ENCODE data around the gene CD84.
"Not testable (repeated sequence)": the region's sequence is repeated elsewhere in the genome, so short reads cannot be mapped to it uniquely, and the experiment has no call there.

The CD84 gene

DNA sequence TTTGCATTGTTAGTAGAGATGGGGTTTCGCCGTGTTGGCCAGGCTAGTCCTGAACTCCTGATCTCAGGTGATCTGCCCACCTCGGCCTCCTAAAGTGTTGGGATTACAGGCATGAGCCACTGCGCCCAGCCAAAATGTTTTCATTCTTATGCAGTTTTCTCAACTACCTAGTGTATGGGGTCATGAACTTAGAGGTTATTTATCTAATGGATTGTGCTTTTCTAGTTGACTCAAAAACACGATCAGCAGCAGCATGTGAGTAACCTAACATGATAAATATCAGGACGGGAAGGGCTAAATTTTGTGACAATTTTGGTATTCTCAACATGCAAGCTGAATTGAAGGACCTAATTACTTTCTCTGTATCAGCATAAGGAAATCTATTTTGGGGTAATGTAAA is 9.2 kb upstream of the CD84 start:
- no peak overlapping the region for H3K27ac ChIP-seq (ENCODE audit: low read depth, low read length, severe bottlenecking)
- H3K36me3 ChIP-seq (ENCODE audit: control insufficient read depth, insufficient read depth, low read length): no peaks in the 10 kb centered on the region
- 93 to 95% methylated on average over 5 of the region's 6 CpGs for WGBS, 2 experiments (ENCODE audit: insufficient coverage in 2 of 2)
- H3K9me3 ChIP-seq (ENCODE audit: control insufficient read depth, low read length): no peaks in the 10 kb centered on the region
- no peaks in the 10 kb centered on the region for H3K4me1 ChIP-seq (ENCODE audit: control insufficient read depth, insufficient read depth, low read length, poor library complexity, severe bottlenecking)
- H3K4me3 ChIP-seq (ENCODE audit: extremely low read depth, insufficient read depth, low read length, poor library complexity, severe bottlenecking): no peak overlapping the region

DNA sequence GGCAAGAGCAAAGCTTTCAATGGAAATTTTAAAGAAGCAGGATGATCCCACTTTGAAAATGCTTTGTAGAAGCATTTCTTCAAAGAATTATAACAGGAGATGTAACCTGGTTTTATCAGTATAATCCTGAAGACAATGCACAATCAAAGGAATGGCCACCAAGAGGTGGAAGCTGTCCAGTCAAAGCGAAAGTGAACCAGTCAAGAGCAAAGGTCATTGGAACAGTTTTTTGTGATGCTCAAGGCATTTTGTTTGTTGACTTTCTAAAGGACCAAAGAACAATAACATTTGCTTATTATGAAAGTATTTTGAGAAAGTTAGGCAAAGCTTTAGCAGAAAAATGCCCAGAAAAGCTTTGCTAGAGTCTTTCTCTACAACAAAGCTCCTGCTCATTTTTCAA is 5.5 kb upstream of the CD84 start:
- no peaks in the 10 kb centered on the region for H3K9me3 ChIP-seq (ENCODE audit: control insufficient read depth, low read length)
- no peak overlapping the region for H3K27ac ChIP-seq (ENCODE audit: low read depth, low read length, severe bottlenecking)
- H3K4me3 ChIP-seq (ENCODE audit: extremely low read depth, insufficient read depth, low read length, poor library complexity, severe bottlenecking): no peak overlapping the region
- H3K4me1 ChIP-seq (ENCODE audit: control insufficient read depth, insufficient read depth, low read length, poor library complexity, severe bottlenecking): no peaks in the 10 kb centered on the region
- 100% methylated on average over 1 of the region's 1 CpG for WGBS, 2 experiments (ENCODE audit: insufficient coverage in 2 of 2)
- no peaks in the 10 kb centered on the region for H3K36me3 ChIP-seq (ENCODE audit: control insufficient read depth, insufficient read depth, low read length)

DNA sequence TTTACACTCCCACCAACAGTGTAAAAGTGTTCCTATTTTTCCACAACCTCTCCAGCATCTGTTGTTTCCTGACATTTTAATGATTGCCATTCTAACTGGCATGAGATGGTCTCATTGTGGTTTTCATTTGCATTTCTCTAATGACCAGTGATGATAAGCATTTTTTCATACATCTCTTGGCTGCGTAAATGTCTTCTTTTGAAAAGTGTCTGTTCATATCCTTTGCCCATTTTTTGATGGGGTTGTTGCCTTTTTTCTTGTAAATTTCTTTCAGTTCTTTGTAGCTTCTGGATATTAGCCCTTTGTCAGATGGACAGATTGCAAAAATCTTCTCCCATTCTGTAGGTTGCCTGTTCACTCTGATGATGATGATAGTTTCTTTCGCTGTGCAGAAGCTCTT is 3.7 kb upstream of the CD84 start:
- H3K27ac ChIP-seq (ENCODE audit: low read depth, low read length, severe bottlenecking); H3K4me1 ChIP-seq (ENCODE audit: control insufficient read depth, insufficient read depth, low read length, poor library complexity, severe bottlenecking); H3K4me3 ChIP-seq (ENCODE audit: extremely low read depth, insufficient read depth, low read length, poor library complexity, severe bottlenecking); H3K36me3 ChIP-seq (ENCODE audit: control insufficient read depth, insufficient read depth, low read length); H3K9me3 ChIP-seq (ENCODE audit: control insufficient read depth, low read length): not testable (repeated sequence)
- WGBS, 2 experiments (ENCODE audit: insufficient coverage in 2 of 2): 100% methylated on average over 1 of the region's 2 CpGs; no CpG with 5 or more reads in 1 of the 2 experiments

DNA sequence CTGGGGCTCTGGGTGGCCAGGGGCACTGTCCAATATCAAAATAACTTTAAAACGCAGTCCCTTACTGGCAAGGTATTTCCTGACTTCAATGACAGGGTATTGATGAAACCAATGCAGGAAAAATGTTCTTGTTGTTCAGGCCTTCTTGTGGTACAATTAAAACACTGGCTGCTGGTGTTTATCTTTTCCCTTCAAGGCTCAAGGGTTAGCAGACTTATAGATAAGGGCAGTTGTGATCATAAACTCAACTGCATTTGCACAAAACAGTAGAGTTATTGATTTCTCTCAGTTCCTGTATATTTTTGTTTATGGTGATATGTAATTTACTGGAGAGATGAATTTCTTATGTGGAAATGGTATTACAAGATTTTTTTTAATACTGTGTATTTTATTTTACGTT is 2.7 kb upstream of the CD84 start:
- H3K9me3 ChIP-seq (ENCODE audit: control insufficient read depth, low read length): no peaks in the 10 kb centered on the region
- no peaks in the 10 kb centered on the region for H3K36me3 ChIP-seq (ENCODE audit: control insufficient read depth, insufficient read depth, low read length)
- H3K4me1 ChIP-seq (ENCODE audit: control insufficient read depth, insufficient read depth, low read length, poor library complexity, severe bottlenecking): no peaks in the 10 kb centered on the region
- H3K27ac ChIP-seq (ENCODE audit: low read depth, low read length, severe bottlenecking): no peak overlapping the region
- no peak overlapping the region for H3K4me3 ChIP-seq (ENCODE audit: extremely low read depth, insufficient read depth, low read length, poor library complexity, severe bottlenecking)
- WGBS, 2 experiments (ENCODE audit: insufficient coverage in 2 of 2): 83% methylated on average over 1 of the region's 2 CpGs; no CpG with 5 or more reads in 1 of the 2 experiments

DNA sequence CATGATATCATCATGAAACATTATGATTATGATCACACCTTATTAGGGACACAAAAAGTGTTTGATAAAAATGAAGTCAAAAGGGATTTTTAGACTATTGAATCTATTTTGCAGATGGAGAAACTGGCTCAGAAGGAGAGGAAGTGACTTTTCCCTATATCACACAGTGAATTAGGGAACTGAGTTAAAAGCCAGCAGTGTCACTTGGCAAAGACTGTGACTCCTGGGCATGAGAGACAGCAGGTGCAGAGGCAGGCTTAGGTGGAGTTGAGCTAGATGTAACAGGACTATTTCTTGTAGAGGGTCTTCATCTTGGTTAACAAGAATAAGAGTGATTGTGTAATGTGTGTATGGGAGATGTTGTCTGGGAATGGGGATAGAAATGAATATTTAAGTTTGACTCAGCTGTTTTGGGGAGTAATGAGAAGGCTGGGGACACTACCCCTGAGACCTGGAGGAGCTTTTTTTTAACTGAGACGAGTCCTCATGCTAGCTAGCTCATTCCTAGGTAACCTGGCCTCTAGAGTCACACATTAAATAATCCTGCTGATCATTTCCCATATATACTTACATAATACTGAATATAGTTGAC is 1.0 kb upstream of the CD84 start:
- H3K27ac ChIP-seq (ENCODE audit: low read depth, low read length, severe bottlenecking): no peak overlapping the region
- no CpG with 5 or more reads among the region's 1 CpG for WGBS, 2 experiments (ENCODE audit: insufficient coverage in 2 of 2)
- no peaks in the 10 kb centered on the region for H3K9me3 ChIP-seq (ENCODE audit: control insufficient read depth, low read length)
- no peaks in the 10 kb centered on the region for H3K36me3 ChIP-seq (ENCODE audit: control insufficient read depth, insufficient read depth, low read length)
- H3K4me3 ChIP-seq (ENCODE audit: extremely low read depth, insufficient read depth, low read length, poor library complexity, severe bottlenecking): no peak overlapping the region
- no peaks in the 10 kb centered on the region for H3K4me1 ChIP-seq (ENCODE audit: control insufficient read depth, insufficient read depth, low read length, poor library complexity, severe bottlenecking)

DNA sequence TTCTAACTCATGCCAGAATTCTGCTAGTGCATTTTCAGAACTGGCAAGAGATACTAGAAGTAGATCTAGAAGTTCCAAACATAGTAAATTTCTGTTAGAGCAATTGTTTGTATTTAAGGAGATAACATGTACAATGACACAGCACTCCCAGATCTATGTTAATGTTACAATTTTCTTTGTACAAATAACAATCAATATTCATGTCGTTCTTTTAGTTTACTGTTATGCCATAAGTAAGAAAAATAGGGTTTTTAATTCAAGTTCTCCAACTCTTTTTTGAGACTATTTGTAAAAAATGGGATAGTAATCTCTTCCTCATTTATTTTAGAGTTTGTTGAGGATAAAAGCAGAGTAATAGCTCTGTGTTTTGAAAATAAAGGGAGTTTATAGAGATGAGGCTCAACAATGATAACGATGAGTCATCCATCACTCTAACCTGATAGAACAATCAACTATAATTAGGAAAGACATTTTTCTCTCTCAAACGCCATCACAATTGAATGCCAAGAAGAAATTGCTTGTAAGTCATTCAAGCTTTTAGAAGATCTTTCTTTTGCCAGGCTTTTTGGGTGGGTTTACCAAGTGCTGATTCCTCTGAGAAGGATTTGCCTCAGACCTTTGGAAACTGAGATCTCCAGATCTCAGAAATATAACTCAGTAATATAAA is 638 bp downstream of the CD84 start:
- Histone ChIP-seq H3K27ac (ENCODE audit: low read depth, low read length, severe bottlenecking) (no peak overlapping the region), H3K9me3 (ENCODE audit: control insufficient read depth, low read length) (no peaks in the 10 kb centered on the region)
- 50% methylated on average over 1 of the region's 3 CpGs; no CpG with 5 or more reads in 1 of the 2 experiments for WGBS, 2 experiments (ENCODE audit: insufficient coverage in 2 of 2)

DNA sequence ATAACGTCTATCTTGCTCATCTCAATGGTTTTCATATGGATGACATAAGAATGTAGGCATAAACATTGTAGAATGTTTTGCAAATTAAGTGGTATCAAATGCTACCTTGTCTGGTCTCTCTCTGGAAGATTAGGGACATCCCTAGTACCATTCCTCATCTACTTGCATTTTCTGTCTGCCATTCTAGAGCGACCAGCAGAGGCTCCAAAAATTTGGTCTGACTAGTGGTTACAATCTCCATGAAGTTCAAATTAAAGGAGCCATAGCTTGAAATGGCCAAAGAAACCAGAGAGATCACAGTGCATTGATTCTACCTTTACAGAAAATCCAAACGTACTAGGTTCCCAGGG is 1.1 kb downstream of the CD84 start:
- no peak overlapping the region for H3K4me3 ChIP-seq (ENCODE audit: extremely low read depth, insufficient read depth, low read length, poor library complexity, severe bottlenecking)
- H3K4me1 ChIP-seq (ENCODE audit: control insufficient read depth, insufficient read depth, low read length, poor library complexity, severe bottlenecking): no peaks in the 10 kb centered on the region
- H3K36me3 ChIP-seq (ENCODE audit: control insufficient read depth, insufficient read depth, low read length): no peaks in the 10 kb centered on the region
- H3K9me3 ChIP-seq (ENCODE audit: control insufficient read depth, low read length): no peaks in the 10 kb centered on the region
- H3K27ac ChIP-seq (ENCODE audit: low read depth, low read length, severe bottlenecking): no peak overlapping the region
- WGBS, 2 experiments (ENCODE audit: insufficient coverage in 2 of 2): 88% methylated on average over 1 to 2 of the region's 3 CpGs

More for the DNA sequence above, 638 bp downstream of the CD84 start:
- no peaks in the 10 kb centered on the region for H3K36me3 ChIP-seq (ENCODE audit: control insufficient read depth, insufficient read depth, low read length)
- no peaks in the 10 kb centered on the region for H3K4me1 ChIP-seq (ENCODE audit: control insufficient read depth, insufficient read depth, low read length, poor library complexity, severe bottlenecking)
- no peak overlapping the region for H3K4me3 ChIP-seq (ENCODE audit: extremely low read depth, insufficient read depth, low read length, poor library complexity, severe bottlenecking)

DNA sequence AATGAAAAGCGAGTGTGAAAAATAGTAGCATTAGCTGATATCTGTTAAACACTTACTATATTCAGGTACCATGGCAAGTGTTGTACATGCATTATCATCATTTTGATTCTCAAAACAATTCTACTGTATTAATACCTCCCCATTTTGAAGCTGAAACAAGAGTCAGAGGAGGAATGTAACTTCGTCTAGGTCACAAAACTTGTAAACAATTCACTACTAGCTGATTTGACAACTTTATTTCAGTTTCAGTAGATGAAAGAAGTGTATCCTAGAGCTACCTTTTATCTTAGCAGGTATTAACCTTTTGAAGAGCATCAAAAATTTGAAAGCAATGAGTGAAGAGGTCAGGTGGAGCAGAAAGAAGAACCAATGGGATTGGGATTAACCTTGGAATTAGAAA is 1.6 kb downstream of the CD84 start:
- Histone ChIP-seq H3K9me3 (ENCODE audit: control insufficient read depth, low read length) (no peaks in the 10 kb centered on the region), H3K36me3 (ENCODE audit: control insufficient read depth, insufficient read depth, low read length) (no peaks in the 10 kb centered on the region)
- WGBS, 2 experiments (ENCODE audit: insufficient coverage in 2 of 2): no CpG with 5 or more reads among the region's 2 CpGs

DNA sequence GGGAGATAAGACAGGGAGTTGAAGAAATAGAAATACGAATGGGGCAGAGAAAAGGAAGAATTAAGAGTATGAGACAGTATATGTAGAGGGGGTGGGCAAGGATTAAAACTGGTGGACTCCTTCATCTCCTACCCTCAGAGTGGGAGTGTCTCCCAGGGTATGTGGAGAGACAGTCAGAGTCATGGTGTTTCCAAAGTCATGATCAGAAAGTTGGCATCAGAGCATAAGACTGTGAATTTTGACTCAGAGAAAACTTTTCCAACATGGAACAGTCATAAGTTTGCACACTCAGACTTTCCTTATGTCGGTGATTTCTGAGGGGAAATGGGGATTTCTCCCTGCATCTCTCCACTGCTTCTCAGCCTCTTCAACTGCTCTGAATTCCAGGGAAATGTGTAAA is 2.4 kb downstream of the CD84 start:
- no CpG with 5 or more reads among the region's 2 CpGs for WGBS, 2 experiments (ENCODE audit: insufficient coverage in 2 of 2)
- Histone ChIP-seq H3K9me3 (ENCODE audit: control insufficient read depth, low read length) (no peaks in the 10 kb centered on the region), H3K4me1 (ENCODE audit: control insufficient read depth, insufficient read depth, low read length, poor library complexity, severe bottlenecking) (no peaks in the 10 kb centered on the region), H3K4me3 (ENCODE audit: extremely low read depth, insufficient read depth, low read length, poor library complexity, severe bottlenecking) (no peak overlapping the region), H3K27ac (ENCODE audit: low read depth, low read length, severe bottlenecking) (no peak overlapping the region), H3K36me3 (ENCODE audit: control insufficient read depth, insufficient read depth, low read length) (no peaks in the 10 kb centered on the region)

More for the DNA sequence above, 1.6 kb downstream of the CD84 start:
- no peaks in the 10 kb centered on the region for H3K4me1 ChIP-seq (ENCODE audit: control insufficient read depth, insufficient read depth, low read length, poor library complexity, severe bottlenecking)
- no peak overlapping the region for H3K27ac ChIP-seq (ENCODE audit: low read depth, low read length, severe bottlenecking)
- H3K4me3 ChIP-seq (ENCODE audit: extremely low read depth, insufficient read depth, low read length, poor library complexity, severe bottlenecking): no peak overlapping the region

DNA sequence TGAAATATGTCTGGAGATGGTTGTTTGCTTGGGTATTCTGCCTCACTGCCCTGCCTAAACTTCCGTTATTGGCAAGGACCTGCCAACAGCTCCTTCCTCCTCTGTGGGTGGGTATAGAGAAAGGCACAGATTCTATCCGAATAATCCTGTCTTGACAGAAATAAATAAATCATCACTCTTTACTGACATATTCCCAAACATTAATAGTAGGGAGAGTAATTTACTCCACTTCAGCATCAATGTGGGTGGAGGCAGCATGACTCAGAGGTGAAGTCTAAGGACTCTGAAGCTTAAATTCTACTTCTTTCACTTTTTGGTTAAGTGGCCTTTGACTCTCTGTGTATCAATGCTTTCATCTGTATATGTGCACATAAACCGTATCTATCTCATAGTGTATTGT is 2.9 kb downstream of the CD84 start:
- Histone ChIP-seq H3K4me1 (ENCODE audit: control insufficient read depth, insufficient read depth, low read length, poor library complexity, severe bottlenecking) (no peaks in the 10 kb centered on the region), H3K9me3 (ENCODE audit: control insufficient read depth, low read length) (no peaks in the 10 kb centered on the region), H3K36me3 (ENCODE audit: control insufficient read depth, insufficient read depth, low read length) (no peaks in the 10 kb centered on the region), H3K4me3 (ENCODE audit: extremely low read depth, insufficient read depth, low read length, poor library complexity, severe bottlenecking) (no peak overlapping the region), H3K27ac (ENCODE audit: low read depth, low read length, severe bottlenecking) (no peak overlapping the region)
- WGBS, 2 experiments (ENCODE audit: insufficient coverage in 2 of 2): 100% methylated on average over 1 of the region's 3 CpGs; no CpG with 5 or more reads in 1 of the 2 experiments

DNA sequence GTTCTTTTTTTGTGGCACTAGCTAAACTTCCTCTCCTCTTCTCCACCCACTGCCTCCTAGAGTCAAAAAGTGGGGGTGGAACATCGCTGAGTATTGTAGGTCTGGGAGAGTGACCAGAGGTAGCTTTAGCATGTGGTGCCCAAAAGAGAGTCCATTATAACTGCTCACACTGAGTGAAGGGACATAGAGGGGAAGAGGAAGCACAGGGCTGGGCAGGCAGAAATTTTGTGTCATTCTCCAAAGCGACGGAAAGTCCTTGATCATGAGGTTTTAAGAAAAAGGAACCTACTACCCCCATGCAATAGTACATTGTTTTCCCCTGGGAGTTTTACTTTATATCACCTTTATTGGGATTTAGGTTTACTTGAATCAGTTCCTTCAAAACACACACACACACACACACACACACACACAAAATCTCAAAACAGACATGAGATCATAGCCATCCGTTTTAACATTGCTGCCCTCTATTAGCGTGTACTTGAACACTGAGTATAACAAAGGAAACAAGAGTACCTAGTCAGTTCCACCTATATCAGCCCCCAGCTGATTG is 4.1 kb downstream of the CD84 start:
- Histone ChIP-seq H3K4me1 (ENCODE audit: control insufficient read depth, insufficient read depth, low read length, poor library complexity, severe bottlenecking) (no peaks in the 10 kb centered on the region), H3K9me3 (ENCODE audit: control insufficient read depth, low read length) (no peaks in the 10 kb centered on the region), H3K27ac (ENCODE audit: low read depth, low read length, severe bottlenecking) (no peak overlapping the region), H3K36me3 (ENCODE audit: control insufficient read depth, insufficient read depth, low read length) (no peaks in the 10 kb centered on the region), H3K4me3 (ENCODE audit: extremely low read depth, insufficient read depth, low read length, poor library complexity, severe bottlenecking) (no peak overlapping the region)
- WGBS, 2 experiments (ENCODE audit: insufficient coverage in 2 of 2): 90 to 100% methylated on average over 2 to 4 of the region's 5 CpGs

Data from mesodermal cell (in vitro differentiated cells).